Fibroblast of the aortic adventitia (primary cell): ENCODE data around the gene PLXNA4. TPM values are rescaled to one million over a fixed set of nuclear protein-coding genes. Genes with fewer than 3 reads are reported as not detected.
"Not testable (repeated sequence)": the region's sequence is repeated elsewhere in the genome, so short reads cannot be mapped to it uniquely, and the experiment has no call there.

Experiments used
- DNase-seq: peaks from one replicate; pipeline ENCODE4 v3.0.0-alpha.2; 2010; ENCODE audit warnings: low read depth
- H3K4me3 ChIP-seq: 2 replicates; pipeline ENCODE4 v1.5.1; 2011; ENCODE audit warnings: low read depth, mild to moderate bottlenecking, control low read depth, low read length, moderate library complexity
- total RNA-seq: library from RNA; depleted of rRNA; stranded (reverse); fragments of >200 nt; gene quantifications from 2 replicates; pipeline ENCODE4 v1.2.3, GENCODE V29; 2012; ENCODE audit warnings: low replicate concordance
- TF ChIP-seq, protein P1 (sequence below): IDR thresholded peaks from 2 replicates; pipeline ENCODE4 v1.5.1; 2011; ENCODE audit warnings: mild to moderate bottlenecking, low read length, control low read depth, inconsistent platforms; ENCODE audit not compliant: insufficient read depth

The PLXNA4 gene
- total RNA-seq, 1 donor: 3.0 TPM

DNA sequence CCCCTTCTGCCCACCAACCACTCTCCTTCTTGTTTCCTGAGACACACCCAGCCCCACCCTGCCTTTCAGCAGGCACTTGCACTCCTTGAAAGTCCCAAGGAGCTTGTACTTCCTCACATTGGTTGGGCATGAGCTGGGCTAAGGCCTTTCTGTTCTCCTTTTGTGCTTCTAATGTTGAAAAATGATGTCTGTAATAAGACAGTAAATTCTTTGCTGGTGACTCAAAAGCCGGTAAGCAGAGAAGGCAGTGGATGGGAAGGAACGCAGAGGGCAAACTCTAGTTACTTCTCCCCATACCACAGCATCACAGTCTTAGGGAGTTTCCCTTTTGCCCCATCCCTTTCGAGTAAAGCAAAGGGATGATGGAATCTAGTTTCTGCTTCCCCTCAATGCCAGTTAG is 185.6 kb downstream of the PLXNA4 start:
- DNase-seq: peak; percentile 64
- TF ChIP-seq, protein P1, sequence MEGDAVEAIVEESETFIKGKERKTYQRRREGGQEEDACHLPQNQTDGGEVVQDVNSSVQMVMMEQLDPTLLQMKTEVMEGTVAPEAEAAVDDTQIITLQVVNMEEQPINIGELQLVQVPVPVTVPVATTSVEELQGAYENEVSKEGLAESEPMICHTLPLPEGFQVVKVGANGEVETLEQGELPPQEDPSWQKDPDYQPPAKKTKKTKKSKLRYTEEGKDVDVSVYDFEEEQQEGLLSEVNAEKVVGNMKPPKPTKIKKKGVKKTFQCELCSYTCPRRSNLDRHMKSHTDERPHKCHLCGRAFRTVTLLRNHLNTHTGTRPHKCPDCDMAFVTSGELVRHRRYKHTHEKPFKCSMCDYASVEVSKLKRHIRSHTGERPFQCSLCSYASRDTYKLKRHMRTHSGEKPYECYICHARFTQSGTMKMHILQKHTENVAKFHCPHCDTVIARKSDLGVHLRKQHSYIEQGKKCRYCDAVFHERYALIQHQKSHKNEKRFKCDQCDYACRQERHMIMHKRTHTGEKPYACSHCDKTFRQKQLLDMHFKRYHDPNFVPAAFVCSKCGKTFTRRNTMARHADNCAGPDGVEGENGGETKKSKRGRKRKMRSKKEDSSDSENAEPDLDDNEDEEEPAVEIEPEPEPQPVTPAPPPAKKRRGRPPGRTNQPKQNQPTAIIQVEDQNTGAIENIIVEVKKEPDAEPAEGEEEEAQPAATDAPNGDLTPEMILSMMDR: no peak

DNA sequence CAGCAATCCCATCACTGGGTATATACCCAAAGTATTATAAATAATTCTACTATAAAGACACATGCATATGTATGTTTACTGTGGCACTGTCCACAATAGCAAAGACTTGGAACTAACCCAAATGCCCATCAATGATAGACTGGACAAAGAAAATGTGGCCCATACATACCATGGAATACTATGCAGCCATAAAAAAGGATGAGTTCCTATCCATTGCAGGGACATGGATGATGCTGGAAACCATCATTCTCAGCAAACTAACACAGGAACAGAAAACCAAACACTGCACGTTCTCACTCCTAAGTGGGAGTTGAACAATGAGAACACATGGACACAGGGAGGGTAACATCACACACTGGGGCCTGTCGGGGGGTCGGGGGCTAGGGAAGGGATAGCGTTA is 186.2 kb downstream of the PLXNA4 start:
- DNase-seq: not testable (repeated sequence)

More for the DNA sequence above, 185.6 kb downstream of the PLXNA4 start:
- no peak overlapping the region for H3K4me3 ChIP-seq

DNA sequence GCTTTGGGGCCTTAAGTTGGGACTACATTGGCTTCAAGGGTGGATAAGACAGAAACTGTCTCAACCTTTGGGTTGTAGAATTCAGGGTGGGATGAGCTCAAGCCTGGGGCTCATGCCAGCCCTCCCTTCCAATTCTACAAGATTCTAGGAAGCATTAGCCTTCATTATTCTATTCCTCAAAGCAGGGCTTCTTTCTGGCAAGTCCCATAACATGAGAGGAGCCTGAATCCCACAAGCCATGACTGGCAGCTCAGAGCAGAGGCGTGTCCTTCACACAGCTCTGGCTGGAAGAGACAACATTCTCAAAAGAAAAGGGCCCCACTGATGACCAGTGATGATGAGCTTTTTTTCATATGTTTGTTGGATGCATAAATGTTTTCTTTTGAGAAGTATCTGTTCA is 187.6 kb downstream of the PLXNA4 start:
- no peak for DNase-seq
- TF ChIP-seq, protein P1: no peak

More for the DNA sequence above, 186.2 kb downstream of the PLXNA4 start:
- not testable (repeated sequence) for H3K4me3 ChIP-seq

DNA sequence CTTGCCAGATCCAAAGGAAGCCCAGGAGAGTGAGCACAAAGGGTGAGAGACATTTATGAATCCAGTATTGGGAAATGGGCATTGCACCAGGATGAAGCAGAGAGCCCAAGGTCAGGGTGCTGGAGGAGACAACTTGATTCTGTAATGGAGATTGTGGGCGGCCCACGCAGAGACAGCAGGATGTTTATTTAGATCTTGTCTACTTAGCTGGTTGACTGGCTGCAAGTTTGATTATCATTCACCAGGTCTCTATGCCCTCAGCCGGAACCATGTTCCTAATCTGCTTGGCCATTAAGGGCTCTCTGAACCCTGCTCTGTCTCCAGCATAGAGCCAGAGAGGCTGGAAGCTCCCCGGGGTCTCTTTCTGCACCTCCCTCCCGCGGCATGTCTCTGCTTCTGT is 188.7 kb downstream of the PLXNA4 start:
- TF ChIP-seq, protein P1: no peak
- DNase-seq: no peak
- H3K4me3 ChIP-seq: no peak overlapping the region

More for the DNA sequence above, 187.6 kb downstream of the PLXNA4 start:
- H3K4me3 ChIP-seq: no peak overlapping the region

DNA sequence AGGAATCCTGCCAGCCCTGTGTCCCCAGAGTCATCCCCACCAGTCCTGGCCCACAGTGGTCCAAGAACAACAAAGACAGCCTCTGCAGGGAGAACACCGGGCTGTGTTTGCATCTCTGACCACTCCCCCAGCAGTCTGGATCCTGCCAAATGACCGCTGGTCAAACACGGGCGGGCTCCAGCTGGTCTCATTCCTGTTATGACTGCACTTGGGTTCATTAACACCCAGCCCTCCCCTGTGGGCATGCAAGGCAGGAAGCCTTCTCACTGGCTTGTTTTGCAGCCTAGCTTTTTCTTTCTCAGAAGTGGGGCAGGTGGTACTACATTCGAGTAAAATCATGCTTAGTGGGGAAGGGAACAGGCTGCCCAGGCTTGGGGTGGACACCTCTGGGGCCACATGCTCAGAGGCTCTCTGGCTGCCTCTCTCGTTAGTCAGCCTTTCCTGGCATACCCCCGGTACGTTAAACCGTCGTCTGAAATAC is 190.0 kb downstream of the PLXNA4 start:
- H3K4me3 ChIP-seq: no peak overlapping the region
- TF ChIP-seq, protein P1: no peak
- DNase-seq: peak; percentile 66

DNA sequence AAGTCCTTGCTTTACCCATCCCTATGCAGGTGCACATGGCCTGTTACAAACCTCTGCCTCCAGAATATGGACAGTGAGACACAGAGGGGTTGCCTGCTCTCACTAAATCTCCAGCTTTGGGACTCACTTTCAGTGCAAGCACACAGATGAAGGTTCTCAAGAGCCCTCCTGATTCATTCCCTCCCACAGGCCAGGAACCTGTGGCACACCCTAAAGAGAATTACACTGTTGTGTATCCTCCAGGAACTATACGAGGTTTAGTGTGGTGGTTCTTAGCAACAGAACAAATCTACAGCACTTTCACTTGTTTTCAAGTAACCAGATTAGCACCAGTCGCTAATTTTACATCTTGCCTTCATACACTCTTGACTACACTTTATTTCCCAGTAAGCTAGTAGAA is 192.3 kb downstream of the PLXNA4 start:
- TF ChIP-seq, protein P1: no peak
- H3K4me3 ChIP-seq: no peak overlapping the region
- no peak for DNase-seq

DNA sequence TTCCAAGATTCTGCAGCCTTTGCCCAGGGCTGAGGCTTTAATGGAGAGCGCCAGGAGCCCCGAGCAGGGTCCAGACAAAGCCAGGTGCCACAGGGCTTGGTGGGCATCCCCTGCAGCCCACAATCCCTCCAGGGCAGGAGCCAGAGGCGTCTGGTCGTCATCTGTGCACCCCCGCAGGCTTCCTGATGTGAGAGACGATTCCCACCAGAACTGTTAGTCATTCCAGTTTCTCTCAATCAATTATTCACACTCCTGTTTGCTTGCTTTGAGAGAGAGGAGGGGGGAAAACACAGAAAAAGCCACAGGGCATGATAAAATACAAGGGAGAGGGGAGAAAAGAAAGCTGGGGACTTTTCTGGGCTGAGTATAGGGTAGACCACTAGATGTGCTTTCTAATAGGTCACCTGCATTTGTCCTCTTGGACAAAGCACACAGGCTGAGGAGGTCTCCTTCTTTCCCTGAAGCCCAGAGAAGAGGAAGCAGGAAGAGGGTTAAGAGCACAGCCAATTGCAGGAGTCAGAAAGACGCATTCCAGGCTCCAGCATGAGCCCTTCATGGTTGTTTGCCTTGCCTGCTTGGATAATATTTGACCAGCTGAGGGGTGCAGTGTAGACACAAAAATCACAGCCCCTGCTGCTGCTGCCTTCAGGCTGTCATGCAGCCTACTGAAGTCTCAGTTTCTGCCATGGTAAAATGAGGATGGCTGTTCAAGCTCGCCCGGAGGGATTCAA is 194.4 kb downstream of the PLXNA4 start:
- no peak for DNase-seq
- TF ChIP-seq, protein P1: no peak
- no peak overlapping the region for H3K4me3 ChIP-seq
